Stimulated activated CD8-positive, alpha-beta memory T cell treated with anti-CD3 and anti-CD28 coated beads, Interleukin-7, amount 100 ng/mL, for 1 hour (primary cell): ENCODE results near the gene DUSP10.

Experiments
- DNase-seq, 2 donors: peaks; one replicate each; pipeline ENCODE4 v3.0.0-alpha.2; 2020; ENCODE audit warnings: low read depth in 2 of 2

The DUSP10 gene

DNA sequence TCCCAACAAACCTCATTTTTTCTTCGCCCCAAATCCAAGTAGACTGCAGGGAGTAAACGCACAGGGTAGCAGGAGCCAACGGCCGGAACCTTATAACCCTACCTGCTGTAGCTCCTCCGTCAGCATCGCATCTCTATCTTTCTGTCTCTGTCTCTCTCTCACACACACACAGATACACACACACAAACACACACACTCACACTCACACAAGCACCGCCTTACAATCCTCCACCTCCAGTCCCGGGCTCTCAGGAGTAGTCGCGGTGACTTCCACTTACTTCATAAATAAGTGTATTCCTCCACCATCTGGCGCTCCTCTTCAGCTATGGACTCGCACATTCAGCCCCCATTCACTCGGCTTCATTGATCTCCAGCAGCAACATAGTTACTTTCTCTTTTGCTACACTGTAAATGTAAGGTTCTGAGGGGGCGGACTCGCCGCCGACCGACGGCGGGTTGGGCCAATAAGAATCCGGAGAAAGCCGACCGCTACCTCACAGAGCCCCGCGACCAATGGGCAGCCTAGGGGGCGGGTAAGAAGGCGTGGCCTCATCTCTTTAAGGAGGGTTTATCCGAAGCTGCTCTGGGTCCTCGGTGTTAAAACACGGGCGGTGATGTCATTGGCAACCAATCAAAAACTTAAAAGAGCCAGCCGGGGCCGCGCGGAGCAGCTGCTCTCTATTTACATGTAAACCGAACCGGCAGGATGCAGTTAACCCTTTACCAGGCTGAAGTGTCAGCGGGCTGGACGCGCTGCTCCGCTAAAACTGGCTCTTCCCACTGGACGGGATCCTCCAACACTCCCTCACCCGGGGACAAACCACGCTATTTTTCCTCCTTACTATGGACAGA is at the start of gene DUSP10:
TSS of gene DUSP10 (minus strand) at position 387 of the 852 bp plus-strand sequence. CDS start 2,345 bp downstream, outside the sequence.
- peak; percentile 95 to 96 for DNase-seq

DNA sequence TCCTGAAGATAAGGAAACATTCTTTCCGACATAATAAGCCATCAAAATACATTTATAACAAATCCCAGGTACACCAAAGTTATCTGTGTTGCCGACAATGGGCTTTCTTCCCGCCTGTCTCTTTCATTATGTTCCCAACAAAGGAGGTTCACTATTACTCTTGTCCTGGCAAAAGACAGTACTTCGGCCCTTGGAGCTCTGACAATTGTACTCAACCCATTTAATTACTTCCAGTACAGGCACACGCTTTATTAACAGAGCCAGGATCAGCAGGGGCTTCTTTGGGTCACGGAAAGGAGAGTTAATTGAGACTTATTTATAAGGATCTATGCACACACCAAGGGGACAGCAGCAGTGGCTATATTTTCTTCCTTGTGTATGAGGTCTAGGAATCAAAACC is 46.6 kb upstream of the DUSP10 start:
- DNase-seq = no peak

DNA sequence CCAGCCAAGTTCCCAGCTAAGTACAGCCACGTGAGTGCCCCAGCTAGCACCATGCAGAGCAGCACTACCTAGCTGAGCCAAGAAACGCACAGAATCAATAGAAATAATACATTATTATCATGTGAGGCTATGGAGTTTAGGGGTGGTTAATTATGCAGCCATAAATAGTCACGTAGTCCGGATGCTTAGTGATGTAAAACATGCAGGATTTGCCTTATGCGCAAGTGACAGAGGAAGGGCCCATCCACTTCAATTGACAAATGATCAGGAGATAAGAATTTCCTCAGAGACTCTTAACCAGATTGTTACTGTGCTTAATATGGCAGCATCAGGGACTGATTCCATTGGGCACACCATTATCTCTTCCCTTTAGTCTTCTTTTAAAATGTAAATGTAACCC is 44.8 kb upstream of the DUSP10 start:
- no peak for DNase-seq

DNA sequence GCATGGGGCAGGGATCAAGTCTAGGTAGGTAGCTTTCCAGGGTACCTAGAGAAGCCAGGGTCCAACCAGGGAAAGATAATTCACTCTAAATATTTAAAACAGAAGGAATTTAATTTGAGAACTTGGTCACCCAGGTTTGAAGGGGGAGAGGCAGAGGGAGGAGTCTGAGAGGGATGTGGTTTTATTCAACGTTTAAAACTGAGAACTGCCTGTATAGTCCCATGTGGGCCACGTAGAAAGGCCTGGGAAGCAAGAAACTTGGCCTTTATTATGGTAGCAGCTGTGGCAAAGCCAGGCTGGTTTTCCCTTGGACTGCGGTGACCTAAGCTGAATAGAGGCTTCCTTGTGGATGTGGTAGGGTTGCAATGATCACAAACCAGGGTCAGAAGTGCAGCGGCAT is 42.0 kb upstream of the DUSP10 start:
- DNase-seq = no peak

DNA sequence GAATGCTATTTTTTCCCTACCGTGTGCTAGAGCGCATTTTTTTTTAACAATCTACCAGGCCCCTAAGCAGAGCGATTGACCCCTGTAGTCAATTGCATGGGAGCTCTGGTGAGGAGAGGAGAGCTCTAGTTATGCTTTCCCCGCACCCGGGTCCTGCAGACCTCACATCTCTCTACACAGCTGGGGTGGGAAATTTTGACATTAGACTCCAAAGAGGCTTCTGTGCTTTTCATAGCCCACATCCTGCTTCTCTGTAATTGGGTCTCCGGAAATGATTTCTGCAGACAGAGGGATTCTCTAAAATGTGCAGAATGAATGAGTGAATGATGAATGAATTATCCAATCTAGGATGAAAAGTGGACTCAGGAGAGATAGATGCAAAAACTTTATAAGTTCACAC is 41.5 kb upstream of the DUSP10 start:
- no peak for DNase-seq

GRCh38 chr1:221782970-221783369 is 41.1 kb upstream of the DUSP10 start:
- no peak for DNase-seq

DNA sequence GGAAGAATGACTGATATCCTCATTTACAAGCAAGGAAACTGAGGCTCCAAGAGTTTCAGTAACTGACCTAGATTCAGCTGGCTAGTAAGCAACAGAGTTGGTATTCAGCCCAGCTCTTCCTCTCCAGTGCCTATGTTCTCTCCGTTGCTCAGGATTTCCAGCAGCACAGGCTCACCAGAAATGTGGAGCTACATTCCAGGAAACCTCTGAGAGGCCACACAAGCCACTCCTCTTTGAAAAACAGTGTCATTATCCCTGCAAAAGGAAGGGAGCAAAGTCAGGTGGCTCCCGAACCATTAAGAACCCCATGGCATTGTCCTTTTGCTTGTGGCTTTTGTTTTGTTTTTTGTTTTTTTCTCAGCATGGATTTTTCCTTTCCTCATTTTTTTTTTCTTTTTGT is 40.6 kb upstream of the DUSP10 start:
- no peak for DNase-seq

DNA sequence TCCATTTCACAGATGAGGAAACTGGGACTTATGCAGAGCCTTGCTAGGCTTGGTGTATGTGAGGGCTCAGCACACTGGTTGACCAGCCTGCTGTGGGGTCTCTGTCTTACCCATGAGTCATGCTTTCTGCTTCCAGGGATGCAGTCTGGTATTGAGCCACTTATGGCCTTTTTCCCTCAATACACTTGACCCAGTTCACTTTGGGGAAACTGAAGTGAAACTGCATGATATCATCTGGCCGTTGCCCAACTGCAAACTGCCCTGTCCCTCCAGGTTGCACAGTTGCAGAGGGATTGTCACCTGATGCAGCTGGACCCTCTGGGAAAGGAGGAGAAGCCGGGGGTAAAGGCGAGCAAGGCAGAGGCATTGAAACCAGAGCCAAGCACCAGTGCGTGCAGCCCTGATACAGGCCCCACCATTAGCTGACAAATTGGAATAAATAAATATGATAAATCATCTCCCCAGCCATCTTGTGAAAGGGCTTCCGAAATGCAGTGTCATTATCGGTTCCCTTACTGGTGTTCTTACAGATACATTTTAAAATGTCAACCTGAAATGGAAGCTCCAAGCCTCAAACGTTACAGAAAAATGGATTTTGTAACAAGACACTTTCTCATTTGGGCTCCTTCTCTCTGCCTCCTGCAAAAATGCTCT is 39.3 kb upstream of the DUSP10 start:
- no peak for DNase-seq

GRCh38 chr1:221780175-221780574 is 38.3 kb upstream of the DUSP10 start:
- no peak for DNase-seq

- DNase-seq = no peak
These were observed 37.9 kb upstream of the DUSP10 start for GRCh38 chr1:221779771-221780170.

DNA sequence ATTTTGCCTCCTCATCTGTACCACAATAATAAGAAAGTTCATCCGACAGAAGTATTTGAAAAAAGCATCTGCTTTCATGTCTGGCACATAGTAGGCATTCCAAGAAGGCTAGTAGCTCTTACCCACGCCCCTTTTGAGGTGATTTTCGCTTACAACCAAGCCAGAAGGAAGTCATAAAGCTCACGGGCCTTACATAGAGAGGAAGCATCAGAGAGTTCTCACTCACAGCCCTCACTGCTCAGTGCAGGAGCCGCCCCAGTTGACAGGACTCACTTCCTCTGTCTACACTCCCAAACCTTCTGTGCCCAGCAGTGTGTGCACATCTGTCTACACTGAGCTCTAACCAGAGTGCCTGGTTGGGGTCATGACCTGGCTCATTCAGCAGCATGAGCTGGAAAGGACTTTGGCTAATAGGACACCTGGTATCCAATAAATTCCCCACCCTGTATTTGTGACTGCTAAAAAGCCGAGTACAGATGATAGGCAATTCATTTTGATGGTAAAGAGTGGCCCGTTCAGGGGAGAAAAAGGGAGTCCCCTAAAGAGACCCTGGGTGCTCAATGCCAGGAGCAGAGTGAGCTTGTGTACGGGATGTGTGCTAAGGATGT is 36.8 kb upstream of the DUSP10 start:
- no peak for DNase-seq

- no peak for DNase-seq
These were observed 36.2 kb upstream of the DUSP10 start for GRCh38 chr1:221778125-221778524.

DNA sequence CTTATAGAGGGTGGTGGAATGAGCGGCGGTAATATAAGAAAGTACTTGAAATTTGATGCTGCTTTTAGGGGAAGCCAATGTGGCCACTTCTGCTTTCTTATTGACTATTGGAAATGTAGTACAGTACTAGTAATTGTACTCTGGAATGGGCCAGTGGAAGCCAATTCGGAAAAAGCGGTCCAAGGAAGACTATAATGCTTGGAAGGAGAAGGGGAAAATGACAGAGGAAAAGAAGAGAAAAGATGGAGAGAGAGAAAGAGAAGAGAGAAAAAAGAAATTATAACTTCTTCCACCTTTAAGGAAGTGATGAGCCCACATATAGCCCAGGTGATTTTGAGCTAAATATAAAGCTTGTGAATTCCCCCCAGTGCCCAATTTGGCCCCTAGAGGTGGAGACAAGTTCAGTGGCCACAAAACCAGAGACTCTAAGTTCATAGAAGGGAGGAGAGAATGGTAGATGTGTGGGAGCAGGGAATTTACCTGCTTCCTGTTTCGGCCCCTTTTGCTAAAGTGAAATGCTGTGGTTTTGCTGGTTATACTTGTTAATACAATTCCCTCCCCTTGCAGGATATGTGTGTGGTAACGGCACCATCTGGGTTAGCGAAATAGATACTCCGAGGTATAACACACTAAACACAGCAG is 35.7 kb upstream of the DUSP10 start:
- DNase-seq = peak; percentile 8 to 16

- DNase-seq = no peak
These were observed 34.8 kb upstream of the DUSP10 start for GRCh38 chr1:221776495-221777301.

GRCh38 chr1:221775206-221775605 is 33.3 kb upstream of the DUSP10 start:
- no peak for DNase-seq

DNA sequence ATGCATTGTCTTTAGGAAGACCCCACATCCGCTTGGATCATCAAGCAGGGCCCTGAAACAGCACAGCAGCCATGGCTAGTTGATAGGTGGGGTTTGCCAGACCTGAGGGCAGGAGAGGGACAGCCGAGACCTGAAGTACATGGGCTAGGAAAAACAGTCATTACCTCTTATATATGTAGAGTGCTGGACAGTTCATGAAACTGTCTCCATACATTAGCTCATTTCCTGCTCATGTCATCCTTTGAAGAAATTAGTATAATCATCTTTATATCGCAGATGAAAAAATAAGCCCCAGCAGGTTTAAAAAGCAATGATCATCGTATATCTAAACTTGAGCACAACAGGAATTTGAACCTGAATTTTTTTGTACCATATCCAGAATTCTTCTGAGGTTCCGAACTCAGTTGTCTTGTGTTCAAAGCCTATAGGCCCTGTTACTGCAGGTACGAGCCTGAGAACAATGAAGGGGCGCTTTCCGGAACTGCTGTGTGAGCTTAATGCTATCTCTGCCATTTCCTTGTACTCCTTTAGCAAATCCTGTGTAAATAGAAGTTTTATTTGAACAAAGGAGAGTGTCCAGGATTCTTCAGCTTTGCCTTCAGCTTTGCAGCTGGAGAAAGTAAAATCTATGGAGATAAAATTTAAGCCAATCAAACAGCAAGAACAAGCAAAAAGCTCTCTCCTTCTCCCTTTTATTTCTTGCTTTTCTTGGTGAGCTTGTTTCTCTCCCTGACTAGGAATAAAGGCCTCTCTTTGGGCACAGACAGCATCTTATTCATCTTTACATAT is 32.4 kb upstream of the DUSP10 start:
- no peak for DNase-seq

DNA sequence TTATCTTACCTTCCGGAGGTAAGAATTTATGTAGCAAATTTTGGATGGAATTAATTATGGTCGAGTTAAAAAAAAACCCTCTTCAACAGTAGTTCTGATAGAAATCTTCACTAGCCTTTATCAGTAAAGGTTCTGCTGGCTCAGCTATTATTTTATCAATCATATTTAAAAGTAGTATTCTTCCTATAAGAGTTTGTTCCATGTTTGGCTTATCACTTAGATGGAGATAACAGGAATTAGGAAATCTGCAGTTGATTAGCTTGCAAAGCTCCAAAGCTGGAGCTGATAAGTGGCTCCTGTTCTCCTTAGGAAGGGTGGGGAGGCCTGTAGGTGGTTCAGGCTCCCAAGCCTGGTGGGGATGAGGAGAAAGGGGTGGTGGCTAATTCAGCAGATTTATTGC is 31.5 kb upstream of the DUSP10 start:
- no peak for DNase-seq

DNA sequence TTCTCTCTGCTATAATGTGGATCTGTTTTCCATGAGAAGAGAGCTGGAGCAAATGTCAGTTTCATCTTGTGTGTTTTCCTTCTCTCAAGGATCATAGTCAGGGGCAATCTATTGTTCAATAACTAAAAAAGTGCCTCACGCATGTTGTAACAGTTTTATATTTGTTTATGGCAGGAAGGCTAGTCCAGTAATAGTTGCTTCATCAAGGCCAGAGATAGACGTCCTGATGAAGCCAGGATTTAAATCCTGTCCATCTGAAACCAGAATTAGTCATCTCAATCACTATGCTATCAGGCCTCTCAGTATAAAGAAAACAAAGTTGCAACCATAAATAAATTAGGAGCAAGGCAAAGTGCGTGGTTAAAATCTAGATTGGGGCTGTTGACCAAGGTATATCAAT is 30.2 kb upstream of the DUSP10 start:
- DNase-seq = no peak

- DNase-seq = no peak
These were observed 26.7 kb upstream of the DUSP10 start for GRCh38 chr1:221768444-221769066.

DNA sequence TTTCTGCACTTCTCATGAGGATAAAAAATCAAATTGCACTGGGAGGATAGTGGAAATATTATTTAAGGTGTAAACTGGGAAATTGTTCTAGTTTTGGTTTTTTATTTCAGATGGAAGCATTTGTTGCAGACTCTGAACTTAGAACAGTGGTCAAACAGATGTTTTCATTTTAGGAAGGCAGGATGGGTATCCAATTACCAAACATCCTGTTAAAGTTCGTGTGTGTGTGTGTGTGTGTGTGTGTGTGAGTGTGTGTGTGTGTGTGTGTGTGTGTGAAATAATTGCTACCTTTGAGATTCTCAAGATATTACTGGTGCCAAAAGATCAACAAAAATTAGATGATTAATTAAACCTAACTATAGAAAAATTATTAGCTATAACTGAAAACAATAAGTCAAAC is 24.3 kb upstream of the DUSP10 start:
- DNase-seq = no peak
